Fibroblast of the aortic adventitia (primary cell): Measurements from ENCODE around the gene NUDT6. TPM values are rescaled to one million over a fixed set of nuclear protein-coding genes. Genes with fewer than 3 reads are reported as not detected.
A peak's percentile ranks its signal among the peaks of the same experiment; 100 is the strongest.

Source experiments
- DNase-seq: peaks from one replicate; pipeline ENCODE4 v3.0.0-alpha.2; 2010; ENCODE audit warnings: low read depth
- H3K4me3 ChIP-seq: 2 replicates; pipeline ENCODE4 v1.5.1; 2011; ENCODE audit warnings: low read depth, mild to moderate bottlenecking, control low read depth, low read length, moderate library complexity
- total RNA-seq: library from RNA; depleted of rRNA; stranded (reverse); fragments of >200 nt; gene quantifications from 2 replicates; pipeline ENCODE4 v1.2.3, GENCODE V29; 2012; ENCODE audit warnings: low replicate concordance
- TF ChIP-seq, protein P1 (sequence below): IDR thresholded peaks from 2 replicates; pipeline ENCODE4 v1.5.1; 2011; ENCODE audit warnings: mild to moderate bottlenecking, low read length, control low read depth, inconsistent platforms; ENCODE audit not compliant: insufficient read depth

Gene NUDT6
- total RNA-seq, 1 donor: 8.5 TPM

DNA sequence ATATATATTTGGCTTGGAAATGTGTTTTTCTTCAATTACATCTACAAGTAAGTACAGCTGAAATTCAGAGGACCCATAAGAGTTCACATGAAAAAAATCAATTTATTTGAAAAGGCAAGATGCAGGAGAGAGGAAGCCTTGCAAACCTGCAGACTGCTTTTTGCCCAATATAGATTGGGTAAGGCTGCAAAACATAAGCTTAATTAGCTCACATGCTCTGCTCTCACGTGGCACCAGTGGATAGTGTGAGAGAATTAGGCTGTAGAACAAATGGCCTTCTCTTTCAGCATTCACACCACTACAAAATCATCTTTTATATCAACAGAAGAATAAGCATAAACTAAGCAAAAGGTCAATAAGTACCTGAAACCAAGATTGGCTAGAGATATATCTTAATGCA lies 26.1 kb downstream of the NUDT6 start:
- no peak for DNase-seq
- TF ChIP-seq, protein P1, sequence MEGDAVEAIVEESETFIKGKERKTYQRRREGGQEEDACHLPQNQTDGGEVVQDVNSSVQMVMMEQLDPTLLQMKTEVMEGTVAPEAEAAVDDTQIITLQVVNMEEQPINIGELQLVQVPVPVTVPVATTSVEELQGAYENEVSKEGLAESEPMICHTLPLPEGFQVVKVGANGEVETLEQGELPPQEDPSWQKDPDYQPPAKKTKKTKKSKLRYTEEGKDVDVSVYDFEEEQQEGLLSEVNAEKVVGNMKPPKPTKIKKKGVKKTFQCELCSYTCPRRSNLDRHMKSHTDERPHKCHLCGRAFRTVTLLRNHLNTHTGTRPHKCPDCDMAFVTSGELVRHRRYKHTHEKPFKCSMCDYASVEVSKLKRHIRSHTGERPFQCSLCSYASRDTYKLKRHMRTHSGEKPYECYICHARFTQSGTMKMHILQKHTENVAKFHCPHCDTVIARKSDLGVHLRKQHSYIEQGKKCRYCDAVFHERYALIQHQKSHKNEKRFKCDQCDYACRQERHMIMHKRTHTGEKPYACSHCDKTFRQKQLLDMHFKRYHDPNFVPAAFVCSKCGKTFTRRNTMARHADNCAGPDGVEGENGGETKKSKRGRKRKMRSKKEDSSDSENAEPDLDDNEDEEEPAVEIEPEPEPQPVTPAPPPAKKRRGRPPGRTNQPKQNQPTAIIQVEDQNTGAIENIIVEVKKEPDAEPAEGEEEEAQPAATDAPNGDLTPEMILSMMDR: no peak
- H3K4me3 ChIP-seq: no peak overlapping the region

DNA sequence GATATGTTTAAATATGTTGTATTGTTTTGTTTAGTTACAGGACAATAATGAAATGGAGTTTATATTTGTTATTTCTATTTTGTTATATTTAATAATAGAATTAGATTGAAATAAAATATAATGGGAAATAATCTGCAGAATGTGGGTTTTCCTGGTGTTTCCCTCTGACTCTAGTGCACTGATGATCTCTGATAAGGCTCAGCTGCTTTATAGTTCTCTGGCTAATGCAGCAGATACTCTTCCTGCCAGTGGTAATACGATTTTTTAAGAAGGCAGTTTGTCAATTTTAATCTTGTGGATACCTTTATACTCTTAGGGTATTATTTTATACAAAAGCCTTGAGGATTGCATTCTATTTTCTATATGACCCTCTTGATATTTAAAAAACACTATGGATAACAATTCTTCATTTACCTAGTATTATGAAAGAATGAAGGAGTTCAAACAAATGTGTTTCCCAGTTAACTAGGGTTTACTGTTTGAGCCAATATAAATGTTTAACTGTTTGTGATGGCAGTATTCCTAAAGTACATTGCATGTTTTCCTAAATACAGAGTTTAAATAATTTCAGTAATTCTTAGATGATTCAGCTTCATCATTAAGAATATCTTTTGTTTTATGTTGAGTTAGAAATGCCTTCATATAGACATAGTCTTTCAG lies 26.9 kb downstream of the NUDT6 start:
- H3K4me3 ChIP-seq: no peak overlapping the region
- no peak for DNase-seq
- TF ChIP-seq, protein P1: no peak

DNA sequence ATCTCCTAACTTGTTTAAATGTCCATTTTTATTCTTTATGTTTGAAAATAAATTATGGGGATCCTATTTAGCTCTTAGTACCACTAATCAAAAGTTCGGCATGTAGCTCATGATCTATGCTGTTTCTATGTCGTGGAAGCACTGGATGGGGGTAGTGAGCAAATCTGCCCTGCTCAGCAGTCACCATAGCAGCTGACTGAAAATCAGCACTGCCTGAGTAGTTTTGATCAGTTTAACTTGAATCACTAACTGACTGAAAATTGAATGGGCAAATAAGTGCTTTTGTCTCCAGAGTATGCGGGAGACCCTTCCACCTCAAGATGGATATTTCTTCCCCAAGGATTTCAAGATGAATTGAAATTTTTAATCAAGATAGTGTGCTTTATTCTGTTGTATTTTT lies 27.6 kb downstream of the NUDT6 start:
- DNase-seq: no peak
- no peak overlapping the region for H3K4me3 ChIP-seq
- TF ChIP-seq, protein P1: no peak

DNA sequence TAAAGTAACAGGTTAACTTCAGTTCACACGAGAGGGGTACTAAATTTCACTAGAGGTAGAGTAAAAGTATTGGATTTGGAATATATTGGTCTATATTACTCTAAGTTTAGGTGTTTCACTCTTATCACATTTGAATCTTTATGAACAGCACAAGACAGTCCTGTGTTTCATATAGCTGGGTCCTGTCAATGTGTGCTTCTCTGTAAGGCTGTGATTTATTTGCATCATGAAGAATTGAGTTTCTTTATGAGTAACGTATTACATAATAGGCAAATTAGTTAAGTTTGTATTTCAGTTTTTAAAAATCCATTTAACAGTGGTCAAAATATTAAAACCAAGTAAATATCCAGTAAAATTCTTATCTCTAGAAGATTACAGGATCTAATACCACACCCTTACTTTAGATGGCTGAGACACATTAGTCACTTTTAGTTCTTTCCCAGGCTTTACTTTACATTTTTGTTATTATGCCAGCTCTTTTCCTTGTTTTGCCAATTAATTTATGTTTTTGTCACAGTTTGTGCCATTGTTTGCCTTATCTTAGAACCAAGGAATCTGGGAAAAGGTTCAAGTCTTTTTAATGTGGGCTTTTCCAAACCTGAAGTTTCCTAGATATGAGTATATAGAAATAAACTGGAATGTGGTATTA lies 32.1 kb downstream of the NUDT6 start:
- TF ChIP-seq, protein P1: no peak
- H3K4me3 ChIP-seq: no peak overlapping the region
- DNase-seq: peak; percentile 94

DNA sequence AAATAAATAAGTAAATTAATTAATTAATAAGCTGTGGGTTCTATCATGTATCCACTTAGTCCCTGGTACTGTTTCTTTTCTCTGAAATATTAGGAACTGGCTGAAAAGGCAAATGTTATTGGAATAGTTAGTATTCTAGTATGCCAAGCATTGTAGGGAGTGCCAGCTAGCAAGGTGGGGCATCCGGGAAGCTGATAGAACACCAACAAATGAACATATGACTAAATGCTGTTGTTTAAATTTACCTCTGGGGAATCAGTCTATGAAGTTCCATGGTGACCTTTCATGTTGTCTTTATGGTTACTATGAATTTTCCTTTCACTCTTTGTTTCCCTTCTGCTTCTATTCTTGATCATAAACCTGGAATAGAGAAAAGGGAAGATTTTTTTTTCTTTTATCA lies 32.7 kb downstream of the NUDT6 start:
- TF ChIP-seq, protein P1: no peak
- no peak for DNase-seq
- H3K4me3 ChIP-seq: no peak overlapping the region

DNA sequence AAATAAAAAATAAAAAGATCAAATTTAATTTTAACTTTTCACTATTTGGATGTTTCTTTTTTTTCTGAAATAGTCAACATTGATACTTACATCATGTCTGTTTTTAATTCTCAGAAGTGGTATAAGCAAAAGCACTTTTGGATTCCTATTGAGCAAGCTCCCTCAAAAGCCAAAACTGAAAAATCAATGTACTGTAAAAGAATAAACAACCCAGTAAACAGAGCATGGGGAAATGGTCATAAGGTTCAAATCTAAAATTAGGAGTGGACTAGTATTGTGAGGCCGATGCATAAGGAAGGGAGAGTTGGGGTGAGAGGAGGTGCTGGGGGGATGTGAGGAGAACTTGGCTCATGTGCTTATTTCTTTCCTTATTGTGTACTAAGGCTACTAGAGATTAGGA lies 37.9 kb downstream of the NUDT6 start:
- no peak for DNase-seq

More for the DNA sequence above, 37.9 kb downstream of the NUDT6 start:
- TF ChIP-seq, protein P1: no peak
- H3K4me3 ChIP-seq: no peak overlapping the region
